ENCODE data around the gene ARMC9. TPM values are rescaled to one million over a fixed set of nuclear protein-coding genes. Genes with fewer than 3 reads are reported as not detected.

The ARMC9 gene
- total RNA-seq, 4 donors from 2014 or later = 16.8 to 47.6 (median 39.3) TPM

DNA sequence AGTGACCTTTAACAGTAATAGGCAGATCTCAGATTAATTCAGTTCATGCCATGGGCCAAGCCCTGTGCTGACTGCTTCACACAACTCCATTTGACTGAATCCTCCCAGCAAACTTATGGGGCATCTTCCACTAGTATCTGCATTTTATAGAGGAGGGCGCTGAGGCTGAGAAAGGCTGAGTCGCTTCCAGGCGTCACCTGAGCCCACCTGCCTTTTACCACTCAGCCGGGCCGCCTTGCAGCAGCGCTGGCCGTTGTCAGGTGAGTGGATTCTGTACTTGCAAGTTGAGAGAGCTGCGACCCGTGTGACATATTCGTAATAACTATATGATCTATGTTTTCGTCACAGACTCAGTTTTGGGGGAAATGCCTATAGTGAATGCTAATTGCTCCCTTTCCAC lies 137.8 kb downstream of the ARMC9 start:
- Histone ChIP-seq H3K27ac (no peak overlapping the region), H3K9me3 (no peaks in the 10 kb centered on the region), H3K4me1 (no peaks in the 10 kb centered on the region), H3K36me3 (no peaks in the 10 kb centered on the region), H3K27me3 (no peaks in the 10 kb centered on the region), H3K4me3 (no peak overlapping the region)
- TF ChIP-seq, protein P1, sequence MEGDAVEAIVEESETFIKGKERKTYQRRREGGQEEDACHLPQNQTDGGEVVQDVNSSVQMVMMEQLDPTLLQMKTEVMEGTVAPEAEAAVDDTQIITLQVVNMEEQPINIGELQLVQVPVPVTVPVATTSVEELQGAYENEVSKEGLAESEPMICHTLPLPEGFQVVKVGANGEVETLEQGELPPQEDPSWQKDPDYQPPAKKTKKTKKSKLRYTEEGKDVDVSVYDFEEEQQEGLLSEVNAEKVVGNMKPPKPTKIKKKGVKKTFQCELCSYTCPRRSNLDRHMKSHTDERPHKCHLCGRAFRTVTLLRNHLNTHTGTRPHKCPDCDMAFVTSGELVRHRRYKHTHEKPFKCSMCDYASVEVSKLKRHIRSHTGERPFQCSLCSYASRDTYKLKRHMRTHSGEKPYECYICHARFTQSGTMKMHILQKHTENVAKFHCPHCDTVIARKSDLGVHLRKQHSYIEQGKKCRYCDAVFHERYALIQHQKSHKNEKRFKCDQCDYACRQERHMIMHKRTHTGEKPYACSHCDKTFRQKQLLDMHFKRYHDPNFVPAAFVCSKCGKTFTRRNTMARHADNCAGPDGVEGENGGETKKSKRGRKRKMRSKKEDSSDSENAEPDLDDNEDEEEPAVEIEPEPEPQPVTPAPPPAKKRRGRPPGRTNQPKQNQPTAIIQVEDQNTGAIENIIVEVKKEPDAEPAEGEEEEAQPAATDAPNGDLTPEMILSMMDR (IDR thresholded peaks at IDR 0.05) = no peak
- TF ChIP-seq POLR2A (IDR thresholded peaks at IDR 0.05) = no peak
- no peak for DNase-seq
- intact Hi-C loops (cut with DNase I; ENCODE audit: low total_unique reads) = no loop called here

DNA sequence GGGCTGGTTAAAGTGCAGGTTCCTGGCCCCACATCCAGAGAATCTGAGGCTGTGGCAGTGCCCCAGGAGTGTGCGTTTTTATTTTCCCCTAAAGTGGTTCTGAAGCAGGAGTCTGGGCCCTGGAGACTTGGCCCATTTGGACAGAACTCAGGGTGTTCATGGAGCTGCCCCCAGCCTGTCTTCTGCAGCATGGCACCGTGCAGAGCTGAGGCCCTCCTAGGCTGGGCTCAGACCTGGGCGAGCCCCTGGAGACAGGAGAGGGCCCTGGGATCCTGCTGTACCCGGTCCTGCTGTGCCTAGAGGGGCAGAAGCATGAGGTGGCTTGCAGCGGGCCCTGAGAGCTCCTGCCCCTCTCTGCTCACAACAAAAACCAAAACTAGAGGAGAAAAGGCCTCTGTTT lies 138.3 kb downstream of the ARMC9 start:
- H3K4me3 ChIP-seq = no peak overlapping the region
- no peaks in the 10 kb centered on the region for H3K36me3 ChIP-seq
- DNase-seq = no peak
- H3K27ac ChIP-seq = no peak overlapping the region
- TF ChIP-seq POLR2A (IDR thresholded peaks at IDR 0.05) = no peak
- TF ChIP-seq, protein P1 (IDR thresholded peaks at IDR 0.05) = no peak
- H3K9me3 ChIP-seq = no peaks in the 10 kb centered on the region
- H3K27me3 ChIP-seq = no peaks in the 10 kb centered on the region
- H3K4me1 ChIP-seq = no peaks in the 10 kb centered on the region
- intact Hi-C loops (cut with DNase I; ENCODE audit: low total_unique reads) = no loop called here

GRCh38 chr2:231337807-231338759 lies 139.7 kb downstream of the ARMC9 start:
- TF ChIP-seq, protein P1 (IDR thresholded peaks at IDR 0.05) = no peak
- TF ChIP-seq POLR2A (IDR thresholded peaks at IDR 0.05) = no peak
- H3K4me3 ChIP-seq = no peak overlapping the region
- H3K27me3 ChIP-seq = no peaks in the 10 kb centered on the region
- H3K9me3 ChIP-seq = no peaks in the 10 kb centered on the region
- DNase-seq = no peak
- no peaks in the 10 kb centered on the region for H3K4me1 ChIP-seq
- intact Hi-C loops (cut with DNase I; ENCODE audit: low total_unique reads) = no loop called here
- H3K36me3 ChIP-seq = no peaks in the 10 kb centered on the region
- H3K27ac ChIP-seq = no peak overlapping the region

GRCh38 chr2:231339316-231339715 lies 140.9 kb downstream of the ARMC9 start:
- DNase-seq = no peak
- intact Hi-C loops (cut with DNase I; ENCODE audit: low total_unique reads) = no loop called here
- H3K9me3 ChIP-seq = no peaks in the 10 kb centered on the region

DNA sequence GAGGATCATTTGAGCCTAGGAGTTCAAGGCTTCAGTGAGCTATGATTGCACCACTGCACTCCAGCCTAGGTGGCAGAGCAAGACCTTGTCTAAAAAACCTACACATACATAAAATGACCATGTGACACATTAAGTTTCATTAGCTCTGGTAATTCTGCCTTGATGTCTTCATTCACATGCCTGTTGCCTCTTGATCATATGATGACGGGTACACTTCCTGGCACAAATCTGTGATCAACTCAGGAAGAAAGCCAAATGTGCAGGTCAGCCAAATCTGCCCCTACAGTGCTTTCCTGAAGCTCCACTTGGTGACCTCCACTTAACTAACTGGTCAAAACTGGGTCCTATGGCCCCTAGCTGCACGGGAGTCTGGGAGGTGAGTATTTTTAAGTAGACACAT lies 142.7 kb downstream of the ARMC9 start:
- no peaks in the 10 kb centered on the region for H3K4me1 ChIP-seq
- H3K4me3 ChIP-seq = no peak overlapping the region
- no peaks in the 10 kb centered on the region for H3K27me3 ChIP-seq
- DNase-seq = no peak
- no peaks in the 10 kb centered on the region for H3K36me3 ChIP-seq
- intact Hi-C loops (cut with DNase I; ENCODE audit: low total_unique reads) = no loop called here
- H3K9me3 ChIP-seq = no peaks in the 10 kb centered on the region
- TF ChIP-seq, protein P1 (IDR thresholded peaks at IDR 0.05) = no peak
- no peak for TF ChIP-seq POLR2A (IDR thresholded peaks at IDR 0.05)
- H3K27ac ChIP-seq = no peak overlapping the region

More at GRCh38 chr2:231339316-231339715, 140.9 kb downstream of the ARMC9 start:
- no peaks in the 10 kb centered on the region for H3K27me3 ChIP-seq
- no peaks in the 10 kb centered on the region for H3K36me3 ChIP-seq
- H3K4me3 ChIP-seq = no peak overlapping the region
- no peaks in the 10 kb centered on the region for H3K4me1 ChIP-seq
- no peak overlapping the region for H3K27ac ChIP-seq
- TF ChIP-seq, protein P1 (IDR thresholded peaks at IDR 0.05) = no peak
- TF ChIP-seq POLR2A (IDR thresholded peaks at IDR 0.05) = no peak

All from uterus (tissue), 4 donors.